SK-N-SH (cell line): Measurements from ENCODE around the gene FCER2. TPM values are rescaled to one million over a fixed set of nuclear protein-coding genes. Genes with fewer than 3 reads are reported as not detected.

Experiments
- CTCF ChIA-PET: fragments of 300-600, 350-600 bp; formaldehyde crosslinking; extraction: SDS; loops from one replicate; lab custom pipeline; 2021; lab: Yijun Ruan, JAX
- POLR2A ChIA-PET: fragments of 350-600 bp; sonication (Branson Sonifier 250); formaldehyde crosslinking; extraction: SDS; loops from one replicate; lab custom pipeline; 2020; ENCODE audit warnings: antibody characterized with exemption, inconsistent platforms; lab: Yijun Ruan, JAX
- DNase-seq: peaks from one replicate; pipeline ENCODE4 v3.0.0; 2012
- H2AFZ ChIP-seq: fragments of 200-600 bp; sonication (generic); 2 replicates; pipeline ENCODE4 v1.8.1; 2016; ENCODE audit warnings: antibody characterized with exemption, mild to moderate bottlenecking, low read depth
- H3F3A ChIP-seq: fragments of 200-600 bp; sonication (generic); replicated peaks from 2 replicates; pipeline ENCODE3; 2016; ENCODE audit warnings: antibody characterized with exemption, mild to moderate bottlenecking; ENCODE audit not compliant: insufficient read depth
- H3K27ac ChIP-seq, 2 experiments: fragments of 200-500 bp in 1 of 2; fragments of 200-600 bp in 1 of 2; sonication (Bioruptor generic) in 1 of 2; sonication (generic), shearing (Covaris generic) in 1 of 2; 2 replicates each; pipeline versions ENCODE4 v1.5.1 to v1.6.1; 2014 to 2016; ENCODE audit warnings: low read depth in 2 of 2, inconsistent platforms in 1 of 2, low read length in 1 of 2, mild to moderate bottlenecking in 1 of 2, mixed read lengths in 1 of 2
- H3K27me3 ChIP-seq: fragments of 200-600 bp; sonication (generic), shearing (Covaris generic); 2 replicates; pipeline ENCODE4 v1.6.1; 2016; ENCODE audit warnings: mixed run types; ENCODE audit not compliant: insufficient read depth
- H3K36me3 ChIP-seq, 2 experiments: fragments of 200-500 bp in 1 of 2; fragments of 200-600 bp in 1 of 2; sonication (Bioruptor generic) in 1 of 2; sonication (generic) in 1 of 2; replicated peaks in 1 of 2; 2 replicates each; pipeline versions ENCODE3 to v1.5.1; 2014 to 2016; ENCODE audit warnings: low read length in 1 of 2, mild to moderate bottlenecking in 1 of 2; ENCODE audit not compliant: insufficient read depth in 2 of 2, control insufficient read depth in 1 of 2
- H3K4me1 ChIP-seq, 2 experiments: fragments of 200-500 bp in 1 of 2; fragments of 200-600 bp in 1 of 2; sonication (Bioruptor generic) in 1 of 2; sonication (generic), shearing (Covaris generic) in 1 of 2; 2 replicates each; pipeline versions ENCODE4 v1.5.1 to v1.6.1; 2014 to 2016; ENCODE audit warnings: low read depth in 1 of 2, low read length in 1 of 2, mixed run types in 1 of 2; ENCODE audit not compliant: insufficient read depth in 2 of 2, control insufficient read depth in 1 of 2
- H3K4me2 ChIP-seq: fragments of 200-600 bp; sonication (generic), shearing (Covaris generic); 2 replicates; pipeline ENCODE4 v1.6.1; 2017; ENCODE audit warnings: mixed run types
- H3K4me3 ChIP-seq, 2 experiments: fragments of 200-500 bp in 1 of 2; fragments of 200-600 bp in 1 of 2; sonication (Bioruptor generic) in 1 of 2; sonication (generic), shearing (Covaris generic) in 1 of 2; 2 replicates each; pipeline versions ENCODE4 v1.5.1 to v1.8.1; 2014 to 2016; ENCODE audit warnings: low read depth in 2 of 2, inconsistent platforms in 1 of 2, low read length in 1 of 2, mild to moderate bottlenecking in 1 of 2, mixed read lengths in 1 of 2, moderate library complexity in 1 of 2
- H3K79me2 ChIP-seq: fragments of 200-600 bp; sonication (generic); 2 replicates; pipeline ENCODE4 v1.8.1; 2017; ENCODE audit warnings: mild to moderate bottlenecking; ENCODE audit not compliant: insufficient read depth
- H3K9ac ChIP-seq: fragments of 200-600 bp; sonication (generic); 2 replicates; pipeline ENCODE4 v1.6.1; 2017; ENCODE audit warnings: mixed run types
- H3K9me2 ChIP-seq: fragments of 200-600 bp; sonication (generic); 2 replicates; pipeline ENCODE4 v1.6.1; 2017; ENCODE audit warnings: mixed run types
- H3K9me3 ChIP-seq: fragments of 200-600 bp; sonication (generic); 2 replicates; pipeline ENCODE4 v1.6.1; 2017; ENCODE audit warnings: mixed run types, mild to moderate bottlenecking, moderate library complexity
- H4K20me1 ChIP-seq: fragments of 200-600 bp; sonication (generic); 2 replicates; pipeline ENCODE4 v1.6.1; 2017; ENCODE audit warnings: mild to moderate bottlenecking, mixed run types; ENCODE audit not compliant: insufficient read depth
- CHD2 ChIP-seq: fragments of 150-350 bp; IDR thresholded peaks from 2 replicates; pipeline ENCODE4 v1.6.1; 2018; ENCODE audit warnings: low read length; ENCODE audit not compliant: partially characterized antibody
- ELF1 ChIP-seq: IDR thresholded peaks from 2 replicates; pipeline ENCODE4 v1.4.0; 2012
- EP300 ChIP-seq, 2 experiments: IDR thresholded peaks; 2 replicates each; pipeline versions ENCODE4 v1.4.0 to v1.6.1; 2012; ENCODE audit warnings: borderline replicate concordance in 1 of 2, low read depth in 1 of 2, low read length in 1 of 2
- EZH2phosphoT487 ChIP-seq: fragments of 200-600 bp; sonication (generic); IDR thresholded peaks from 2 replicates; pipeline ENCODE4 v1.6.1; 2017; ENCODE audit warnings: low read depth, mixed run types, mild to moderate bottlenecking, antibody characterized with exemption, moderate library complexity, borderline replicate concordance
- FOXJ3 ChIP-seq: sonication (generic); formaldehyde crosslinking; IDR thresholded peaks from 2 replicates; pipeline ENCODE4 v1.5.1; 2020; ENCODE audit warnings: mild to moderate bottlenecking, missing genetic modification reagents
- FOXM1 ChIP-seq: IDR thresholded peaks from 2 replicates; pipeline ENCODE4 v1.4.0; 2012; ENCODE audit warnings: low read depth, mild to moderate bottlenecking
- GABPA ChIP-seq: IDR thresholded peaks from 2 replicates; pipeline ENCODE4 v1.4.0; 2012; ENCODE audit warnings: low read depth, mild to moderate bottlenecking
- NFIC ChIP-seq: IDR thresholded peaks from 2 replicates; pipeline ENCODE4 v1.4.0; 2012; ENCODE audit warnings: borderline replicate concordance
- NRF1 ChIP-seq: IDR thresholded peaks from 2 replicates; pipeline ENCODE4 v1.6.1; 2012; ENCODE audit warnings: low read depth, mild to moderate bottlenecking, low read length
- RXRA ChIP-seq: IDR thresholded peaks from 2 replicates; pipeline ENCODE4 v1.4.0; 2012; ENCODE audit warnings: low read depth, mild to moderate bottlenecking, borderline replicate concordance
- TEAD4 ChIP-seq: IDR thresholded peaks from 2 replicates; pipeline ENCODE4 v1.4.0; 2012; ENCODE audit warnings: mild to moderate bottlenecking, borderline replicate concordance; ENCODE audit not compliant: insufficient read depth
- YY1 ChIP-seq: IDR thresholded peaks from 2 replicates; pipeline ENCODE4 v1.4.0; 2012; ENCODE audit warnings: low read depth, mild to moderate bottlenecking
- WGBS: methylation state at CpG from one replicate; pipeline ENCODE4 v1.1.6; 2017; ENCODE audit warnings: low lambda C conversion rate; 5-methylcytosine and 5-hydroxymethylcytosine counted together
- polyA plus RNA-seq, 3 experiments: library from polyadenylated mRNA; depleted of rRNA; stranded (reverse); fragments of >200 nt; gene quantifications; 2 replicates each; pipeline ENCODE4 v1.2.3, GENCODE V29; 2012
- TF ChIP-seq, protein P1 (sequence below): fragments of 150-350 bp; IDR thresholded peaks from 2 replicates; pipeline ENCODE4 v1.6.1; 2016; ENCODE audit warnings: mild to moderate bottlenecking, low read depth, low read length
- TF ChIP-seq, protein P2 (sequence below): IDR thresholded peaks from 2 replicates; pipeline ENCODE4 v1.4.0; 2012; ENCODE audit warnings: low read depth, borderline replicate concordance

FCER2 gene
- polyA plus RNA-seq, 1 of the 3 experiments (the other 2 are of a cell fraction): not detected

DNA sequence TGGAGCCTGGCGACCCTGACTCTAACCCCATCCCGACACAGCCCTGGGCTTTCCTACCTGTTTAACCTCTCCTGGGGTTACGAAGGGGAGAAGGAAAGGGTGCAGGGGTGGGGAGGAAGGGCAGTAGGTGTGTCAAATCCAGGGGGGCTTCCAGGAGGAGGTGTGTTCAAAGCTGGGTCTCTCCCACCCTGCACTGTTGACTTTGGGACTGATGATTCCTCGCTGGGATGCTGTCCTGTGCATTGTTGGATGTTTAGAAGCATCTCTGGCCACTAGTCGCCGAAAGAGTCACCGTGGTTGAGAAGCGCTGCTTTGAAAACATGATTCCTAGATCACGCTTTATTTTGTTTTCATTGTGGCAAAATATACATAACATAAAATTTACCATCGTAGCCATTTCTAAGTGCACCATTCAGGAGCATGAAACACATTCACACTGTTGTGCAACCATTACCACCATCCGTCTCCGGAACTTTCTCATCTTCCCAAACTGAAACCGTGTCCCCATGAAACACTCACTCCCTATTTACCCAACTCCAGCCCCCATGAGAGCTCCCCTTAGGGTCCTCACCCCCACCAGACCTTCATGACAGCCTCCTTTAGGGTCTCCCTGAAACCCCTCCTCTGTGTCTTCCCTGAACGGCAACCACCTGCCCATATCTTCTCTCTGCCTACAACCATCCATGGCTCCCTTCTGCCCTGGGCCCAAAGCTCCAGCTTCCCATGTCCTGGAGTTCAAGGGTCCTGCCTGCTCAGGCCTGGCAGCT is 4.4 kb upstream of the FCER2 start:
- ChIA-PET CTCF (interaction anchor here (0.8 to 1.4 kb wide), 2 partner anchors 25 to 138 kb away, joined by 3 to 4 read pairs; partner anchors contain the start of gene TRAPPC5), POLR2A (no interaction called here)
- H4K20me1 ChIP-seq: no peaks in the 10 kb centered on the region
- no peak overlapping the region for H3K4me3 ChIP-seq
- no peak overlapping the region for H3K4me2 ChIP-seq
- H3F3A ChIP-seq: no peaks in the 10 kb centered on the region
- WGBS: 16% methylated on average over 14 of the region's 14 CpGs
- no peaks in the 10 kb centered on the region for H3K79me2 ChIP-seq
- DNase-seq: no peak
- TF ChIP-seq TEAD4 (no peak), FOXM1 (no peak), NFIC (no peak), EP300 (IDR thresholded peaks at IDR 0.05; ENCODE audit: borderline replicate concordance in 1 of 2, low read depth in 1 of 2, low read length in 1 of 2) (no peak), EZH2phosphoT487 (no peak), GABPA (no peak), FOXJ3 (CRISPR knock-in tag) (no peak), CHD2 (no peak), RXRA (no peak), ELF1 (no peak), NRF1 (no peak), YY1 (no peak)
- TF ChIP-seq, protein P1, sequence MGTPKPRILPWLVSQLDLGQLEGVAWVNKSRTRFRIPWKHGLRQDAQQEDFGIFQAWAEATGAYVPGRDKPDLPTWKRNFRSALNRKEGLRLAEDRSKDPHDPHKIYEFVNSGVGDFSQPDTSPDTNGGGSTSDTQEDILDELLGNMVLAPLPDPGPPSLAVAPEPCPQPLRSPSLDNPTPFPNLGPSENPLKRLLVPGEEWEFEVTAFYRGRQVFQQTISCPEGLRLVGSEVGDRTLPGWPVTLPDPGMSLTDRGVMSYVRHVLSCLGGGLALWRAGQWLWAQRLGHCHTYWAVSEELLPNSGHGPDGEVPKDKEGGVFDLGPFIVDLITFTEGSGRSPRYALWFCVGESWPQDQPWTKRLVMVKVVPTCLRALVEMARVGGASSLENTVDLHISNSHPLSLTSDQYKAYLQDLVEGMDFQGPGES: no peak
- TF ChIP-seq, protein P2, sequence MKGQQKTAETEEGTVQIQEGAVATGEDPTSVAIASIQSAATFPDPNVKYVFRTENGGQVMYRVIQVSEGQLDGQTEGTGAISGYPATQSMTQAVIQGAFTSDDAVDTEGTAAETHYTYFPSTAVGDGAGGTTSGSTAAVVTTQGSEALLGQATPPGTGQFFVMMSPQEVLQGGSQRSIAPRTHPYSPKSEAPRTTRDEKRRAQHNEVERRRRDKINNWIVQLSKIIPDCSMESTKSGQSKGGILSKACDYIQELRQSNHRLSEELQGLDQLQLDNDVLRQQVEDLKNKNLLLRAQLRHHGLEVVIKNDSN: no peak
- TF ChIP-seq, all 33 proteins: peak for 0
- Histone ChIP-seq H3K4me1 (no peaks in the 10 kb centered on the region), H3K9me2 (no peaks in the 10 kb centered on the region), H3K27ac (no peak overlapping the region), H3K9ac (no peak overlapping the region), H3K9me3 (no peaks in the 10 kb centered on the region), H3K27me3 (peaks cover 61% of the 10 kb centered on the region), H2AFZ (no peak overlapping the region), H3K36me3 (no peaks in the 10 kb centered on the region)
